ENCODE measurements around the gene FOLR1.

GRCh38 chr11:72225411-72225951 lies 33.5 kb downstream of the FOLR1 start:
- TF ChIP-seq CTCF (IDR thresholded peaks at IDR 0.05) (no peak), POLR2A (IDR thresholded peaks at IDR 0.05) (no peak)
